SK-N-SH (cell line): Measurements from ENCODE around the gene GATA3. TPM values are rescaled to one million over a fixed set of nuclear protein-coding genes. Genes with fewer than 3 reads are reported as not detected.

Experiments
- CTCF ChIA-PET: fragments of 300-600, 350-600 bp; formaldehyde crosslinking; extraction: SDS; loops from one replicate; lab custom pipeline; 2021; lab: Yijun Ruan, JAX
- POLR2A ChIA-PET: fragments of 350-600 bp; sonication (Branson Sonifier 250); formaldehyde crosslinking; extraction: SDS; loops from one replicate; lab custom pipeline; 2020; ENCODE audit warnings: antibody characterized with exemption, inconsistent platforms; lab: Yijun Ruan, JAX
- DNase-seq: peaks from one replicate; pipeline ENCODE4 v3.0.0; 2012
- H2AFZ ChIP-seq: fragments of 200-600 bp; sonication (generic); 2 replicates; pipeline ENCODE4 v1.8.1; 2016; ENCODE audit warnings: antibody characterized with exemption, mild to moderate bottlenecking, low read depth
- H3F3A ChIP-seq: fragments of 200-600 bp; sonication (generic); replicated peaks from 2 replicates; pipeline ENCODE3; 2016; ENCODE audit warnings: antibody characterized with exemption, mild to moderate bottlenecking; ENCODE audit not compliant: insufficient read depth
- H3K27ac ChIP-seq, 2 experiments: fragments of 200-500 bp in 1 of 2; fragments of 200-600 bp in 1 of 2; sonication (Bioruptor generic) in 1 of 2; sonication (generic), shearing (Covaris generic) in 1 of 2; 2 replicates each; pipeline versions ENCODE4 v1.5.1 to v1.6.1; 2014 to 2016; ENCODE audit warnings: low read depth in 2 of 2, inconsistent platforms in 1 of 2, low read length in 1 of 2, mild to moderate bottlenecking in 1 of 2, mixed read lengths in 1 of 2
- H3K27me3 ChIP-seq: fragments of 200-600 bp; sonication (generic), shearing (Covaris generic); 2 replicates; pipeline ENCODE4 v1.6.1; 2016; ENCODE audit warnings: mixed run types; ENCODE audit not compliant: insufficient read depth
- H3K36me3 ChIP-seq, 2 experiments: fragments of 200-500 bp in 1 of 2; fragments of 200-600 bp in 1 of 2; sonication (Bioruptor generic) in 1 of 2; sonication (generic) in 1 of 2; replicated peaks in 1 of 2; 2 replicates each; pipeline versions ENCODE3 to v1.5.1; 2014 to 2016; ENCODE audit warnings: low read length in 1 of 2, mild to moderate bottlenecking in 1 of 2; ENCODE audit not compliant: insufficient read depth in 2 of 2, control insufficient read depth in 1 of 2
- H3K4me1 ChIP-seq, 2 experiments: fragments of 200-500 bp in 1 of 2; fragments of 200-600 bp in 1 of 2; sonication (Bioruptor generic) in 1 of 2; sonication (generic), shearing (Covaris generic) in 1 of 2; 2 replicates each; pipeline versions ENCODE4 v1.5.1 to v1.6.1; 2014 to 2016; ENCODE audit warnings: low read depth in 1 of 2, low read length in 1 of 2, mixed run types in 1 of 2; ENCODE audit not compliant: insufficient read depth in 2 of 2, control insufficient read depth in 1 of 2
- H3K4me2 ChIP-seq: fragments of 200-600 bp; sonication (generic), shearing (Covaris generic); 2 replicates; pipeline ENCODE4 v1.6.1; 2017; ENCODE audit warnings: mixed run types
- H3K4me3 ChIP-seq, 2 experiments: fragments of 200-500 bp in 1 of 2; fragments of 200-600 bp in 1 of 2; sonication (Bioruptor generic) in 1 of 2; sonication (generic), shearing (Covaris generic) in 1 of 2; 2 replicates each; pipeline versions ENCODE4 v1.5.1 to v1.8.1; 2014 to 2016; ENCODE audit warnings: low read depth in 2 of 2, inconsistent platforms in 1 of 2, low read length in 1 of 2, mild to moderate bottlenecking in 1 of 2, mixed read lengths in 1 of 2, moderate library complexity in 1 of 2
- H3K79me2 ChIP-seq: fragments of 200-600 bp; sonication (generic); 2 replicates; pipeline ENCODE4 v1.8.1; 2017; ENCODE audit warnings: mild to moderate bottlenecking; ENCODE audit not compliant: insufficient read depth
- H3K9ac ChIP-seq: fragments of 200-600 bp; sonication (generic); 2 replicates; pipeline ENCODE4 v1.6.1; 2017; ENCODE audit warnings: mixed run types
- H3K9me2 ChIP-seq: fragments of 200-600 bp; sonication (generic); 2 replicates; pipeline ENCODE4 v1.6.1; 2017; ENCODE audit warnings: mixed run types
- H3K9me3 ChIP-seq: fragments of 200-600 bp; sonication (generic); 2 replicates; pipeline ENCODE4 v1.6.1; 2017; ENCODE audit warnings: mixed run types, mild to moderate bottlenecking, moderate library complexity
- H4K20me1 ChIP-seq: fragments of 200-600 bp; sonication (generic); 2 replicates; pipeline ENCODE4 v1.6.1; 2017; ENCODE audit warnings: mild to moderate bottlenecking, mixed run types; ENCODE audit not compliant: insufficient read depth
- CHD2 ChIP-seq: fragments of 150-350 bp; IDR thresholded peaks from 2 replicates; pipeline ENCODE4 v1.6.1; 2018; ENCODE audit warnings: low read length; ENCODE audit not compliant: partially characterized antibody
- CTCF ChIP-seq: fragments of 200-600 bp; sonication (generic); IDR thresholded peaks from 2 replicates; pipeline ENCODE4 v1.6.1; 2017; ENCODE audit warnings: antibody characterized with exemption, mild to moderate bottlenecking, moderate library complexity
- EP300 ChIP-seq, 2 experiments: IDR thresholded peaks; 2 replicates each; pipeline versions ENCODE4 v1.4.0 to v1.6.1; 2012; ENCODE audit warnings: borderline replicate concordance in 1 of 2, low read depth in 1 of 2, low read length in 1 of 2
- EZH2phosphoT487 ChIP-seq: fragments of 200-600 bp; sonication (generic); IDR thresholded peaks from 2 replicates; pipeline ENCODE4 v1.6.1; 2017; ENCODE audit warnings: low read depth, mixed run types, mild to moderate bottlenecking, antibody characterized with exemption, moderate library complexity, borderline replicate concordance
- FOSL2 ChIP-seq: IDR thresholded peaks from 2 replicates; pipeline ENCODE4 v1.4.0; 2012; ENCODE audit warnings: low read depth, mild to moderate bottlenecking, moderate library complexity, borderline replicate concordance
- FOXJ3 ChIP-seq: sonication (generic); formaldehyde crosslinking; IDR thresholded peaks from 2 replicates; pipeline ENCODE4 v1.5.1; 2020; ENCODE audit warnings: mild to moderate bottlenecking, missing genetic modification reagents
- GABPA ChIP-seq: IDR thresholded peaks from 2 replicates; pipeline ENCODE4 v1.4.0; 2012; ENCODE audit warnings: low read depth, mild to moderate bottlenecking
- GATA2 ChIP-seq: sonication (generic); formaldehyde crosslinking; IDR thresholded peaks from 2 replicates; pipeline ENCODE4 v1.5.0; 2020; ENCODE audit warnings: mild to moderate bottlenecking, missing genetic modification reagents
- IRF3 ChIP-seq: fragments of 150-350 bp; IDR thresholded peaks from 2 replicates; pipeline ENCODE4 v1.6.1; 2016; ENCODE audit warnings: mild to moderate bottlenecking, low read depth, low read length
- JUND ChIP-seq: IDR thresholded peaks from 2 replicates; pipeline ENCODE4 v1.4.0; 2012
- MAX ChIP-seq: IDR thresholded peaks from 2 replicates; pipeline ENCODE4 v1.4.0; 2012; ENCODE audit warnings: low read depth
- NFIC ChIP-seq: IDR thresholded peaks from 2 replicates; pipeline ENCODE4 v1.4.0; 2012; ENCODE audit warnings: borderline replicate concordance
- PBX3 ChIP-seq: IDR thresholded peaks from 2 replicates; pipeline ENCODE4; 2012
- RAD21 ChIP-seq: IDR thresholded peaks from 2 replicates; pipeline ENCODE4 v1.6.1; 2012; ENCODE audit warnings: mild to moderate bottlenecking, low read length
- RCOR1 ChIP-seq: fragments of 150-350 bp; IDR thresholded peaks from 2 replicates; pipeline ENCODE4 v1.6.1; 2017; ENCODE audit warnings: antibody characterized with exemption, low read length
- RXRA ChIP-seq: IDR thresholded peaks from 2 replicates; pipeline ENCODE4 v1.4.0; 2012; ENCODE audit warnings: low read depth, mild to moderate bottlenecking, borderline replicate concordance
- SIN3A ChIP-seq: IDR thresholded peaks from 2 replicates; pipeline ENCODE4 v1.6.1; 2012; ENCODE audit warnings: low read depth, mild to moderate bottlenecking, low read length, moderate library complexity, borderline replicate concordance
- TAF1 ChIP-seq: IDR thresholded peaks from 2 replicates; pipeline ENCODE4 v1.6.1; 2012; ENCODE audit warnings: low read depth, mild to moderate bottlenecking, low read length, moderate library complexity, borderline replicate concordance
- TCF12 ChIP-seq: IDR thresholded peaks from 2 replicates; pipeline ENCODE4 v1.4.0; 2012
- TEAD4 ChIP-seq: IDR thresholded peaks from 2 replicates; pipeline ENCODE4 v1.4.0; 2012; ENCODE audit warnings: mild to moderate bottlenecking, borderline replicate concordance; ENCODE audit not compliant: insufficient read depth
- USF1 ChIP-seq: IDR thresholded peaks from 2 replicates; pipeline ENCODE4 v1.4.0; 2012; ENCODE audit warnings: low read depth, borderline replicate concordance
- YY1 ChIP-seq: IDR thresholded peaks from 2 replicates; pipeline ENCODE4 v1.4.0; 2012; ENCODE audit warnings: low read depth, mild to moderate bottlenecking
- ZBTB33 ChIP-seq: IDR thresholded peaks from 2 replicates; pipeline ENCODE4 v1.4.0; 2012; ENCODE audit warnings: low read depth, borderline replicate concordance
- WGBS: methylation state at CpG from one replicate; pipeline ENCODE4 v1.1.6; 2017; ENCODE audit warnings: low lambda C conversion rate; 5-methylcytosine and 5-hydroxymethylcytosine counted together
- polyA plus RNA-seq, 3 experiments: library from polyadenylated mRNA; depleted of rRNA; stranded (reverse); fragments of >200 nt; gene quantifications; 2 replicates each; pipeline ENCODE4 v1.2.3, GENCODE V29; 2012

GATA3 gene
- polyA plus RNA-seq, 1 of the 3 experiments (the other 2 are of a cell fraction), result 14.3 TPM

- Histone ChIP-seq H3K4me2 (peak overlapping the region; percentile 80), H3K27ac (peak overlapping the region; percentile 86 to 96), H3K79me2 (peaks cover 100% of the 10 kb centered on the region), H3F3A (peaks cover 88% of the 10 kb centered on the region), H3K9ac (peak overlapping the region; percentile 61; the same call in 1 of the 2 replicates), H3K9me3 (no peaks in the 10 kb centered on the region), H3K9me2 (no peaks in the 10 kb centered on the region), H3K27me3 (no peaks in the 10 kb centered on the region), H2AFZ (no peak overlapping the region), H3K4me3 (peak overlapping the region in 1 of 2 experiments; percentile 33; a peak in 1 of 4 replicates), H3K36me3 (peaks cover 81 to 89% of the 10 kb centered on the region in 2 experiments), H3K4me1 (peaks cover 49 to 59% of the 10 kb centered on the region in 2 experiments), H4K20me1 (peaks cover 47% of the 10 kb centered on the region; the same call in 1 of the 2 replicates)
- POLR2A ChIA-PET, result interaction anchor here (1.9 to 4.1 kb wide), 2 partner anchors 9 to 47 kb away, joined by 4 to 30 read pairs; no protein-coding TSS in a partner anchor
- DNase-seq, result no peak
- CTCF ChIA-PET, result interaction anchor here (0.7 to 2.1 kb wide), 4 partner anchors 9 to 112 kb away, joined by 3 to 5 read pairs (median 3); no protein-coding TSS in a partner anchor
- 16% methylated on average over 7 of the region's 7 CpGs for WGBS
- TF ChIP-seq JUND (peak; percentile 85), SIN3A (peak; percentile 50; the same call in 1 of the 2 replicates), ZBTB33 (0 out of 2 replicates have a peak, but pooled peaks have one; percentile 23), IRF3 (no peak), CTCF (no peak), YY1 (no peak), USF1 (no peak), RXRA (0 out of 2 replicates have a peak, but pooled peaks have one; percentile 33), EZH2phosphoT487 (no peak), MAX (peak; percentile 57), RCOR1 (no peak), TCF12 (peak; percentile 79), FOSL2 (peak; percentile 81), GABPA (no peak), PBX3 (peak; percentile 68; the same call in 1 of the 2 replicates), CHD2 (no peak), FOXJ3 (CRISPR knock-in tag) (no peak), GATA2 (CRISPR knock-in tag) (no peak), NFIC (peak; percentile 54; the same call in 1 of the 2 replicates), RAD21 (no peak), TAF1 (peak; percentile 28; the same call in 1 of the 2 replicates), TEAD4 (peak; percentile 88), EP300 (IDR thresholded peaks at IDR 0.05; ENCODE audit: borderline replicate concordance in 1 of 2, low read depth in 1 of 2, low read length in 1 of 2) (peak in 1 of 2 experiments; percentile 80; a peak in 1 of 4 replicates)
Observed at GRCh38 chr10:8069627-8070026, 15.1 kb downstream of the GATA3 start.
